ENCODE measurements around the gene HOXD8.

DNA sequence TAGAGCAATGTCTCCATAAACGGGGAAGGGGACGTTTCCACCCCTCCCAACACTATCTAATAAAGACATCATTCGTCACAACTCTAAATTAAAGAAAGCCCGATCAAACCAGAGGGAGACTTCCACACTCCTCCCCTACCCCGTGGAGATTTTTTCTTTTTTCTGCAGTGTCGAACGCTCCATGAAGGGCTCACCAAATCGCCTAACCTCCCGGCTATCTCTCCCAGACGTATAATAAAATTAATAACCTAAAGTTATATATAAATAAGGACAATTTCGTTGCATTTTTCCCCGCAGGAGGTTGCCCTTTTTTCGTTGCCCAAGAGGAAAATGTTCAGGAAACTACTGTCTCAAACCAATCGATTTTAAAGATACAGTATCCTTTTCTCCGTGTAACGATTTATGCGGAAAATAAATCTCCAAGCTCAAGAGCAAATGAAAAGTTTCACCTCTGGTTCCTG, 48.1 kb upstream of the HOXD8 start:
- no peak for TF ChIP-seq TAF1 (IDR thresholded peaks at IDR 0.05; ENCODE audit: borderline replicate concordance, low read depth, low read length)
- no peak for TF ChIP-seq CTCF (IDR thresholded peaks at IDR 0.05 in 2 of 3, conservative IDR thresholded peaks at IDR 0.05 in 1 of 3; ENCODE audit: control insufficient read depth in 2 of 3, extremely low read depth in 1 of 3, insufficient read depth in 1 of 3, low read depth in 3 of 3, low read length in 3 of 3)
- TF ChIP-seq CBX5 (IDR thresholded peaks at IDR 0.05; ENCODE audit: low read depth): no peak
- no peak for TF ChIP-seq JUND (IDR thresholded peaks at IDR 0.05; ENCODE audit: low read depth, low read length)
- no peak for TF ChIP-seq ZNF384 (IDR thresholded peaks at IDR 0.05; ENCODE audit: borderline replicate concordance, low read depth, low read length)
